HepG2 (cell line): Measurements from ENCODE around the gene ITGB2. TPM values are rescaled to one million over a fixed set of nuclear protein-coding genes. Genes with fewer than 3 reads are reported as not detected.

Source experiments
- ARNT2 ChIP-seq: sonication (generic); formaldehyde crosslinking; IDR thresholded peaks from 2 replicates; pipeline ENCODE4 v1.8.0; 2022; ENCODE audit warnings: mild to moderate bottlenecking, low read depth, missing genetic modification reagents, moderate library complexity
- CEBPB ChIP-seq: IDR thresholded peaks from 2 replicates; pipeline ENCODE4 v1.6.1; 2011; ENCODE audit warnings: low read depth, low read length, improper control_type of control experiment, borderline replicate concordance
- HNRNPL ChIP-seq: fragments of 200-400 bp; formaldehyde crosslinking; IDR thresholded peaks from 2 replicates; pipeline ENCODE4 v1.6.1; 2017; ENCODE audit warnings: mild to moderate bottlenecking, low read depth, low read length
- KLF13 ChIP-seq: sonication (generic); formaldehyde crosslinking; IDR thresholded peaks from 2 replicates; pipeline ENCODE4 v1.4.0; 2020; ENCODE audit warnings: mild to moderate bottlenecking, missing genetic modification reagents
- POLR2A ChIP-seq, 2 experiments: IDR thresholded peaks; 2 replicates each; pipeline ENCODE4 v1.6.1; 2011; ENCODE audit warnings: low read depth in 2 of 2, low read length in 2 of 2, mild to moderate bottlenecking in 1 of 2, moderate library complexity in 1 of 2; ENCODE audit not compliant: insufficient read depth in 1 of 2
- RARA ChIP-seq: IDR thresholded peaks from 2 replicates; pipeline ENCODE4 v1.6.1; 2016; ENCODE audit warnings: missing genetic modification reagents, missing compliant biosample characterization
- RXRB ChIP-seq: IDR thresholded peaks from 2 replicates; pipeline ENCODE4 v1.6.1; 2016; ENCODE audit warnings: borderline replicate concordance, missing genetic modification reagents, missing compliant biosample characterization
- SP5 ChIP-seq: IDR thresholded peaks from 2 replicates; pipeline ENCODE4 v1.6.1; 2016; ENCODE audit warnings: low read depth, borderline replicate concordance
- TCF7 ChIP-seq: sonication (generic); IDR thresholded peaks from 2 replicates; pipeline ENCODE4 v1.6.1; 2016; ENCODE audit warnings: antibody characterized with exemption, low read depth
- ZNF234 ChIP-seq: sonication (generic); formaldehyde crosslinking; conservative IDR thresholded peaks from 2 replicates; pipeline ENCODE4 v1.5.1; 2020; ENCODE audit warnings: mild to moderate bottlenecking, missing genetic modification reagents
- ZNF296 ChIP-seq: sonication (generic); formaldehyde crosslinking; conservative IDR thresholded peaks from 2 replicates; pipeline ENCODE4 v1.5.0; 2020; ENCODE audit warnings: mild to moderate bottlenecking, missing genetic modification reagents
- ZNF616 ChIP-seq: sonication (generic); formaldehyde crosslinking; IDR thresholded peaks from 2 replicates; pipeline ENCODE4 v1.5.0; 2020; ENCODE audit warnings: low read depth, mild to moderate bottlenecking, missing genetic modification reagents
- ZNF644 ChIP-seq: IDR thresholded peaks from 2 replicates; pipeline ENCODE4 v1.6.1; 2016; ENCODE audit warnings: low read depth
- polyA plus RNA-seq, 8 experiments: library from polyadenylated mRNA; depleted of rRNA in 3 of 8; stranded (reverse) in 7 of 8; unstranded in 1 of 8; fragments of >200 nt; fragmentation: Illumina TruSeq in 4 of 8; extraction: Trizol in 4 of 8; gene quantifications; 2 replicates each; pipeline versions ENCODE4 v1.2.1 to v1.2.3, GENCODE V29; 2011 to 2016; ENCODE audit warnings: low read depth in 4 of 8, missing spikeins in 1 of 8, mixed read lengths in 1 of 8; ENCODE audit not compliant: insufficient read depth in 1 of 8
- total RNA-seq, 5 experiments: library from RNA; depleted of rRNA; stranded (reverse); fragments of >200 nt; fragmentation: Illumina TruSeq; extraction: Trizol; gene quantifications; 2 replicates each; pipeline ENCODE4 v1.2.3, GENCODE V29; 2016; ENCODE audit warnings: low read depth in 1 of 5
- TF ChIP-seq, protein P1 (sequence below): sonication (generic); formaldehyde crosslinking; IDR thresholded peaks from 2 replicates; pipeline ENCODE4 v1.5.1; 2020; ENCODE audit warnings: mild to moderate bottlenecking, missing genetic modification reagents, moderate library complexity
- TF ChIP-seq, protein P2 (sequence below): sonication (generic); formaldehyde crosslinking; IDR thresholded peaks from 2 replicates; pipeline ENCODE4 v1.4.0; 2020; ENCODE audit warnings: missing genetic modification reagents, mild to moderate bottlenecking, borderline replicate concordance
- TF ChIP-seq, protein P3 (sequence below): sonication (generic); formaldehyde crosslinking; IDR thresholded peaks from 2 replicates; pipeline ENCODE4 v1.5.0; 2020; ENCODE audit warnings: mild to moderate bottlenecking, missing genetic modification reagents, borderline replicate concordance
- TF ChIP-seq, protein P4 (sequence below): sonication (generic); formaldehyde crosslinking; IDR thresholded peaks from 2 replicates; pipeline ENCODE4 v1.4.0; 2020; ENCODE audit warnings: missing genetic modification reagents, borderline replicate concordance

ITGB2 gene
- total and polyA plus RNA-seq, 2 of the 13 experiments (the other 11 are each of a cell fraction or from before 2014, with no cell fraction given), result 4.2 to 18.0 TPM

DNA sequence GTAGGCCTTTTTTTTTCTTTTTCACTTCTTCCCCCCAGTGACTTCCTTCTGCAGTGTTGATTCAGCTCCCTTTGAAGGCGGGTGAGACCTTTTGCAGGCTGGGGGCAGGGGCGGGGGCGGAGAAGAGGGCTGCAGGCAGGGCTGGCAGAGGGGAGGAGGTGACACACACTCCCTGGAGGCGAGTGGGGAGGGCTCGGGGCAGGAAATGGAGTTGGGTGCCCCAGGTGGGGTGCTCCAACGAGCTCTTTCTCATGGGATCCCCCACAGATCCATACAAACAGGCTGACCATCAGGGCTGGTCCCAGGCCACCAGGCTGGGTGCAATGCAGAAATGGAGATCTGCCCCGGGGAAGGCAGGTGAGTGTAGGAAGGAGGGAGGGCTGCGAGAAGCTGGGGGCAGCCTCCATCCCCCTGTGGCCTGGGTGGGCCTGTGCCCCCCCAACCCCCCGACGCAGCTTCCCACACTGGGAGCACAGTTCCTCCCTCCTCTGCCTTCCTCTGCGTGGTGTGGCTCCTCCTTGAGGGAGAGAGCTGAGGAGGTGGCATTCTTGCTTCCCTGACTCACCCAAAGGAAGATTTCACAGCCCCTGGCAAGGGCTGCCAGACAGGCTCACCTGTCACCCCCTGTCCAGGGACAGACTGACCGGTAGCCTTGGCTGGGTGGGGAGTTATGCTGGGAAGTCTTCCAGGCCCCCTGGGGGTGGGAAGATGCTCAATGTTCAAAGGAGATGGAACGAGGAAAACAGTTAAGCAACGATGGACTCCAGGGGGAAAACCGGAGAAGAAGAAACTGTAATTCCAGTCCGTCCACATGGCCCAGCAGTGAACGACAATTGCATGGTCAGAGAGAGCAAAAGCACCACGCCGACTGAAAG lies 7.1 kb upstream of the ITGB2 start (continued):
- TF ChIP-seq, protein P1, sequence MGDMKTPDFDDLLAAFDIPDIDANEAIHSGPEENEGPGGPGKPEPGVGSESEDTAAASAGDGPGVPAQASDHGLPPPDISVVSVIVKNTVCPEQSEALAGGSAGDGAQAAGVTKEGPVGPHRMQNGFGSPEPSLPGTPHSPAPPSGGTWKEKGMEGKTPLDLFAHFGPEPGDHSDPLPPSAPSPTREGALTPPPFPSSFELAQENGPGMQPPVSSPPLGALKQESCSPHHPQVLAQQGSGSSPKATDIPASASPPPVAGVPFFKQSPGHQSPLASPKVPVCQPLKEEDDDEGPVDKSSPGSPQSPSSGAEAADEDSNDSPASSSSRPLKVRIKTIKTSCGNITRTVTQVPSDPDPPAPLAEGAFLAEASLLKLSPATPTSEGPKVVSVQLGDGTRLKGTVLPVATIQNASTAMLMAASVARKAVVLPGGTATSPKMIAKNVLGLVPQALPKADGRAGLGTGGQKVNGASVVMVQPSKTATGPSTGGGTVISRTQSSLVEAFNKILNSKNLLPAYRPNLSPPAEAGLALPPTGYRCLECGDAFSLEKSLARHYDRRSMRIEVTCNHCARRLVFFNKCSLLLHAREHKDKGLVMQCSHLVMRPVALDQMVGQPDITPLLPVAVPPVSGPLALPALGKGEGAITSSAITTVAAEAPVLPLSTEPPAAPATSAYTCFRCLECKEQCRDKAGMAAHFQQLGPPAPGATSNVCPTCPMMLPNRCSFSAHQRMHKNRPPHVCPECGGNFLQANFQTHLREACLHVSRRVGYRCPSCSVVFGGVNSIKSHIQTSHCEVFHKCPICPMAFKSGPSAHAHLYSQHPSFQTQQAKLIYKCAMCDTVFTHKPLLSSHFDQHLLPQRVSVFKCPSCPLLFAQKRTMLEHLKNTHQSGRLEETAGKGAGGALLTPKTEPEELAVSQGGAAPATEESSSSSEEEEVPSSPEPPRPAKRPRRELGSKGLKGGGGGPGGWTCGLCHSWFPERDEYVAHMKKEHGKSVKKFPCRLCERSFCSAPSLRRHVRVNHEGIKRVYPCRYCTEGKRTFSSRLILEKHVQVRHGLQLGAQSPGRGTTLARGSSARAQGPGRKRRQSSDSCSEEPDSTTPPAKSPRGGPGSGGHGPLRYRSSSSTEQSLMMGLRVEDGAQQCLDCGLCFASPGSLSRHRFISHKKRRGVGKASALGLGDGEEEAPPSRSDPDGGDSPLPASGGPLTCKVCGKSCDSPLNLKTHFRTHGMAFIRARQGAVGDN (CRISPR knock-in tag), result peak; percentile 24; the same call in 1 of the 2 replicates
- no peak for TF ChIP-seq CEBPB
- TF ChIP-seq POLR2A (IDR thresholded peaks at IDR 0.05; ENCODE audit: insufficient read depth in 1 of 2, low read depth in 2 of 2, low read length in 2 of 2), result no peak
- no peak for TF ChIP-seq ZNF644 (CRISPR knock-in tag)
- TF ChIP-seq, protein P2, sequence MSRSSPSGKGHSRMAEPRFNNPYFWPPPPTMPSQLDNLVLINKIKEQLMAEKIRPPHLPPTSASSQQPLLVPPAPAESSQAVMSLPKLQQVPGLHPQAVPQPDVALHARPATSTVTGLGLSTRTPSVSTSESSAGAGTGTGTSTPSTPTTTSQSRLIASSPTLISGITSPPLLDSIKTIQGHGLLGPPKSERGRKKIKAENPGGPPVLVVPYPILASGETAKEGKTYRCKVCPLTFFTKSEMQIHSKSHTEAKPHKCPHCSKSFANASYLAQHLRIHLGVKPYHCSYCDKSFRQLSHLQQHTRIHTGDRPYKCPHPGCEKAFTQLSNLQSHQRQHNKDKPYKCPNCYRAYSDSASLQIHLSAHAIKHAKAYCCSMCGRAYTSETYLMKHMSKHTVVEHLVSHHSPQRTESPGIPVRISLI (CRISPR knock-in tag), result peak; percentile 49; the same call in 1 of the 2 replicates
- peak; percentile 60; the same call in 1 of the 2 replicates for TF ChIP-seq TCF7
- no peak for TF ChIP-seq ZNF296 (CRISPR knock-in tag)
- TF ChIP-seq RXRB (CRISPR knock-in tag), result 0 out of 2 replicates have a peak, but pooled peaks have one; percentile 13
- TF ChIP-seq ARNT2, result no peak
- no peak for TF ChIP-seq ZNF234 (CRISPR knock-in tag)
- peak; percentile 42; the same call in 1 of the 2 replicates for TF ChIP-seq RARA (CRISPR knock-in tag)
- peak; percentile 52; the same call in 1 of the 2 replicates for TF ChIP-seq SP5 (CRISPR knock-in tag)
- 0 out of 2 replicates have a peak, but pooled peaks have one; percentile 37 for TF ChIP-seq HNRNPL
- TF ChIP-seq, protein P3, sequence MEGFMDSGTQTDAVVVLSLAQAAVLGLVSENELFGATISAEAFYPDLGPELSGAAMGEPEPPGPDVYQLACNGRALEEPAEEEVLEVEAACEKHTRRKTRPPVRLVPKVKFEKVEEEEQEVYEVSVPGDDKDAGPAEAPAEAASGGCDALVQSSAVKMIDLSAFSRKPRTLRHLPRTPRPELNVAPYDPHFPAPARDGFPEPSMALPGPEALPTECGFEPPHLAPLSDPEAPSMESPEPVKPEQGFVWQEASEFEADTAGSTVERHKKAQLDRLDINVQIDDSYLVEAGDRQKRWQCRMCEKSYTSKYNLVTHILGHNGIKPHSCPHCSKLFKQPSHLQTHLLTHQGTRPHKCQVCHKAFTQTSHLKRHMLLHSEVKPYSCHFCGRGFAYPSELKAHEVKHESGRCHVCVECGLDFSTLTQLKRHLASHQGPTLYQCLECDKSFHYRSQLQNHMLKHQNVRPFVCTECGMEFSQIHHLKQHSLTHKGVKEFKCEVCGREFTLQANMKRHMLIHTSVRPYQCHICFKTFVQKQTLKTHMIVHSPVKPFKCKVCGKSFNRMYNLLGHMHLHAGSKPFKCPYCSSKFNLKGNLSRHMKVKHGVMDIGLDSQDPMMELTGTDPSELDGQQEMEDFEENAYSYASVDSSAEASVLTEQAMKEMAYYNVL (CRISPR knock-in tag), result peak; percentile 39; the same call in 1 of the 2 replicates
- TF ChIP-seq, protein P4, sequence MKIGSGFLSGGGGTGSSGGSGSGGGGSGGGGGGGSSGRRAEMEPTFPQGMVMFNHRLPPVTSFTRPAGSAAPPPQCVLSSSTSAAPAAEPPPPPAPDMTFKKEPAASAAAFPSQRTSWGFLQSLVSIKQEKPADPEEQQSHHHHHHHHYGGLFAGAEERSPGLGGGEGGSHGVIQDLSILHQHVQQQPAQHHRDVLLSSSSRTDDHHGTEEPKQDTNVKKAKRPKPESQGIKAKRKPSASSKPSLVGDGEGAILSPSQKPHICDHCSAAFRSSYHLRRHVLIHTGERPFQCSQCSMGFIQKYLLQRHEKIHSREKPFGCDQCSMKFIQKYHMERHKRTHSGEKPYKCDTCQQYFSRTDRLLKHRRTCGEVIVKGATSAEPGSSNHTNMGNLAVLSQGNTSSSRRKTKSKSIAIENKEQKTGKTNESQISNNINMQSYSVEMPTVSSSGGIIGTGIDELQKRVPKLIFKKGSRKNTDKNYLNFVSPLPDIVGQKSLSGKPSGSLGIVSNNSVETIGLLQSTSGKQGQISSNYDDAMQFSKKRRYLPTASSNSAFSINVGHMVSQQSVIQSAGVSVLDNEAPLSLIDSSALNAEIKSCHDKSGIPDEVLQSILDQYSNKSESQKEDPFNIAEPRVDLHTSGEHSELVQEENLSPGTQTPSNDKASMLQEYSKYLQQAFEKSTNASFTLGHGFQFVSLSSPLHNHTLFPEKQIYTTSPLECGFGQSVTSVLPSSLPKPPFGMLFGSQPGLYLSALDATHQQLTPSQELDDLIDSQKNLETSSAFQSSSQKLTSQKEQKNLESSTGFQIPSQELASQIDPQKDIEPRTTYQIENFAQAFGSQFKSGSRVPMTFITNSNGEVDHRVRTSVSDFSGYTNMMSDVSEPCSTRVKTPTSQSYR (CRISPR knock-in tag), result peak; percentile 29; the same call in 1 of the 2 replicates
- no peak for TF ChIP-seq KLF13 (CRISPR knock-in tag)
- TF ChIP-seq ZNF616, result 0 out of 2 replicates have a peak, but pooled peaks have one; percentile 26
